Neural cell (in vitro differentiated cells): ENCODE results near the gene FBXO48. TPM values are rescaled to one million over a fixed set of nuclear protein-coding genes. Genes with fewer than 3 reads are reported as not detected.

Experiments
- H2AFZ ChIP-seq: fragments of 200-600, 300-800 bp; sonication (generic), shearing (Covaris generic); 2 replicates; pipeline ENCODE4 v1.6.0; 2014; ENCODE audit warnings: low read depth, mild to moderate bottlenecking, antibody characterized with exemption, low read length, moderate library complexity
- H3F3A ChIP-seq: fragments of 200-600 bp; shearing (Covaris generic); 2 replicates; pipeline ENCODE4 v1.6.1; 2016; ENCODE audit warnings: mild to moderate bottlenecking, moderate library complexity, mixed read lengths, antibody characterized with exemption, low read length; ENCODE audit not compliant: insufficient read depth, poor library complexity, severe bottlenecking
- H3K27ac ChIP-seq: fragments of 200-600, 300-800 bp; sonication (generic), shearing (Covaris generic); 2 replicates; pipeline ENCODE4 v1.5.1; 2014; ENCODE audit warnings: mild to moderate bottlenecking, low read length, moderate library complexity
- H3K27me3 ChIP-seq: fragments of 300-800, 200-600 bp; sonication (generic), shearing (Covaris generic); 2 replicates; pipeline ENCODE4 v1.6.0; 2014; ENCODE audit warnings: mild to moderate bottlenecking, low read depth, low read length, moderate library complexity; ENCODE audit not compliant: insufficient read depth
- H3K36me3 ChIP-seq: fragments of 300-800, 200-600 bp; sonication (generic), shearing (Covaris generic); 2 replicates; pipeline ENCODE4 v1.5.1; 2014; ENCODE audit warnings: mild to moderate bottlenecking, antibody characterized with exemption, low read length, moderate library complexity; ENCODE audit not compliant: insufficient read depth
- H3K4me2 ChIP-seq: fragments of 300-800, 200-600 bp; sonication (generic), shearing (Covaris generic); 2 replicates; pipeline ENCODE4 v1.6.0; 2014; ENCODE audit warnings: mild to moderate bottlenecking, low read length
- H3K4me3 ChIP-seq: fragments of 300-800, 200-600 bp; sonication (generic), shearing (Covaris generic); 2 replicates; pipeline ENCODE4 v1.5.1; 2014; ENCODE audit warnings: mild to moderate bottlenecking, low read length, moderate library complexity
- H3K79me2 ChIP-seq: fragments of 200-600 bp; shearing (Covaris generic); replicated peaks from 2 replicates; pipeline ENCODE4 v1.6.0; 2014; ENCODE audit warnings: mild to moderate bottlenecking, low read length, moderate library complexity; ENCODE audit not compliant: insufficient read depth
- H3K9ac ChIP-seq: fragments of 300-800, 200-600 bp; sonication (generic), shearing (Covaris generic); 2 replicates; pipeline ENCODE4 v1.6.1; 2016; ENCODE audit warnings: mild to moderate bottlenecking, low read length, mixed read lengths
- H3K9me2 ChIP-seq: fragments of 200-600 bp; shearing (Covaris generic); 2 replicates; pipeline ENCODE4 v1.6.1; 2016; ENCODE audit warnings: mild to moderate bottlenecking, low read length, mixed read lengths; ENCODE audit not compliant: insufficient read depth
- H3K9me3 ChIP-seq: fragments of 200-600, 300-800 bp; sonication (generic), shearing (Covaris generic); 2 replicates; pipeline ENCODE4 v1.6.1; 2016; ENCODE audit warnings: mild to moderate bottlenecking, mixed run types, low read length, moderate library complexity, mixed read lengths
- H4K20me1 ChIP-seq: fragments of 200-600 bp; shearing (Covaris generic); 2 replicates; pipeline ENCODE4 v1.6.1; 2016; ENCODE audit warnings: mild to moderate bottlenecking, mixed run types; ENCODE audit not compliant: insufficient read depth
- CTCF ChIP-seq: fragments of 450-650 bp; IDR thresholded peaks from 2 replicates; pipeline ENCODE4 v1.5.1; 2014; ENCODE audit warnings: antibody characterized with exemption, mild to moderate bottlenecking, moderate library complexity; ENCODE audit not compliant: poor library complexity, severe bottlenecking
- EP300 ChIP-seq: fragments of 450-650 bp; conservative IDR thresholded peaks from 2 replicates; pipeline ENCODE4 v1.6.1; 2014; ENCODE audit warnings: antibody characterized with exemption, mild to moderate bottlenecking, moderate library complexity; ENCODE audit not compliant: poor library complexity, severe bottlenecking
- EZH2 ChIP-seq: fragments of 200-600, 300-800 bp; shearing (Covaris generic), sonication (generic); IDR thresholded peaks from 2 replicates; pipeline ENCODE4 v1.6.1; 2014; ENCODE audit warnings: antibody characterized with exemption, low read length, borderline replicate concordance, mild to moderate bottlenecking; ENCODE audit not compliant: insufficient read depth, poor library complexity, severe bottlenecking
- MXI1 ChIP-seq: fragments of 450-650 bp; conservative IDR thresholded peaks from 2 replicates; pipeline ENCODE4 v1.6.1; 2014; ENCODE audit warnings: antibody characterized with exemption, mild to moderate bottlenecking; ENCODE audit not compliant: poor library complexity, severe bottlenecking
- POLR2AphosphoS5 ChIP-seq: IDR thresholded peaks from 2 replicates; pipeline ENCODE4 v1.6.1; 2012
- RAD21 ChIP-seq: fragments of 450-650 bp; conservative IDR thresholded peaks from 2 replicates; pipeline ENCODE4 v1.6.1; 2014; ENCODE audit warnings: antibody characterized with exemption, mild to moderate bottlenecking, moderate library complexity
- REST ChIP-seq: IDR thresholded peaks from 2 replicates; pipeline ENCODE4 v1.6.1; 2012; ENCODE audit warnings: borderline replicate concordance
- SMC3 ChIP-seq: fragments of 450-650 bp; conservative IDR thresholded peaks from 2 replicates; pipeline ENCODE4 v1.6.1; 2014; ENCODE audit warnings: antibody characterized with exemption, mild to moderate bottlenecking, moderate library complexity; ENCODE audit not compliant: poor library complexity
- TAF1 ChIP-seq: IDR thresholded peaks from 2 replicates; pipeline ENCODE4 v1.6.1; 2012; ENCODE audit warnings: low read depth
- polyA plus RNA-seq: library from polyadenylated mRNA; depleted of rRNA; stranded (reverse); fragments of >200 nt; gene quantifications from 2 replicates; pipeline ENCODE4 v1.2.3, GENCODE V29; 2014

The FBXO48 gene
- polyA plus RNA-seq, 1 donor from 2014 or later, result 0.45 TPM

DNA sequence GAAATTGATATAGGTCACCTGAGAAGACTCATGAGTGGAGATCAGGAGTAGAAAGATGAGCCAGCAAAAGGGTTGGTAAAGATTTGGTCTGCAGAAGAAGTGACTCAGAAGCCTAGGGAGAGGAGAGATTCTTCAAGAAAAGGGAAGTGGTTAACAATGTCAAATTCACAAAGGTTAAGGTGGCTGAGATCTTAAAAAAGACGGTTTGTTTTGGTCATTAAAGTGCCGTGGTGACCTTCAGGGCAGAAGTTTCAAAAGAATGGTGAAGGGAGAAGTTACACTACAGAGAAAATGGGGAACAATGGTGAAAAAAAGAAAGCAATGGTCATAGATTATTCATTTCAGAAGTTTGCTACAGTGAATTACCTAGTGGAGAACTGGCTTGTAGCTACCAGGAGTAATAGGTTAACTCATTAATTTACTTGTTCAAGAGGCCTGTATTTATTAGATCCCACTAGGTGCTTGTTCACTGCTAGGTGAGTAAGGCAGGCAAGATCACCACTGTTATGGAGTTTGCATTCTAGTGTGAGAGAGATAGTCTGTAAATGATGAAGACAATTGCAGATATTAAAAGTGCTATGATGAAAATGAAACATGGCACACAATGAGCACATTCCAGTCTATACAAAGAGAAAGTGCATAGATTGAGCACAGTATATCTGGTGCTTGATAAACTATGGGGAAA is 43.0 kb downstream of the FBXO48 start:
- H3K9ac ChIP-seq, result no peak overlapping the region
- no peaks in the 10 kb centered on the region for H4K20me1 ChIP-seq
- H3K79me2 ChIP-seq, result no peaks in the 10 kb centered on the region
- no peaks in the 10 kb centered on the region for H3K9me3 ChIP-seq
- H3F3A ChIP-seq, result no peaks in the 10 kb centered on the region
- H3K4me3 ChIP-seq, result no peak overlapping the region
- no peak for TF ChIP-seq RAD21
- TF ChIP-seq REST, result no peak
- no peak for TF ChIP-seq EZH2
- no peak for TF ChIP-seq CTCF
- TF ChIP-seq EP300, result no peak
- TF ChIP-seq POLR2AphosphoS5, result no peak
- no peak for TF ChIP-seq MXI1
- TF ChIP-seq TAF1, result no peak
- TF ChIP-seq SMC3, result no peak
- no peak overlapping the region for H3K4me2 ChIP-seq
- H2AFZ ChIP-seq, result no peak overlapping the region
- H3K9me2 ChIP-seq, result no peaks in the 10 kb centered on the region
- H3K27me3 ChIP-seq, result no peaks in the 10 kb centered on the region
- H3K36me3 ChIP-seq, result no peaks in the 10 kb centered on the region
- no peak overlapping the region for H3K27ac ChIP-seq

GRCh38 chr2:68420254-68420910 is 46.7 kb downstream of the FBXO48 start:
- no peaks in the 10 kb centered on the region for H4K20me1 ChIP-seq
- no peak overlapping the region for H3K27ac ChIP-seq
- no peak overlapping the region for H3K4me3 ChIP-seq
- H3F3A ChIP-seq, result no peaks in the 10 kb centered on the region
- no peaks in the 10 kb centered on the region for H3K27me3 ChIP-seq
- H3K4me2 ChIP-seq, result no peak overlapping the region
- no peak for TF ChIP-seq EP300
- no peak for TF ChIP-seq SMC3
- TF ChIP-seq TAF1, result no peak
- TF ChIP-seq REST, result no peak
- no peak for TF ChIP-seq RAD21
- TF ChIP-seq POLR2AphosphoS5, result no peak
- no peak for TF ChIP-seq CTCF
- no peak for TF ChIP-seq MXI1
- TF ChIP-seq EZH2, result no peak
- no peaks in the 10 kb centered on the region for H3K9me2 ChIP-seq
- no peaks in the 10 kb centered on the region for H3K9me3 ChIP-seq
- H2AFZ ChIP-seq, result no peak overlapping the region
- H3K79me2 ChIP-seq, result no peaks in the 10 kb centered on the region
- H3K9ac ChIP-seq, result no peak overlapping the region
- H3K36me3 ChIP-seq, result no peaks in the 10 kb centered on the region
